B cell (primary cell): Measurements from ENCODE around the gene IRF8. TPM values are rescaled to one million over a fixed set of nuclear protein-coding genes. Genes with fewer than 3 reads are reported as not detected.

ENCODE experiments used
- ATAC-seq: fragments of 200-7000 bp; cut with Tn5 transposase; one replicate; pipeline ENCODE4 v1.10.0; 2021; ENCODE audit warnings: low read depth, mild to moderate bottlenecking, moderate number of reproducible peaks, moderate library complexity
- CTCF ChIA-PET: fragments of 350-600 bp; sonication (Branson Sonifier 250); formaldehyde crosslinking; loops from one replicate; lab custom pipeline; 2021; ENCODE audit warnings: antibody characterized with exemption, inconsistent platforms; lab: Charles Lee
- POLR2A ChIA-PET: fragments of 350-600 bp; sonication (Branson Sonifier 250); formaldehyde crosslinking; loops from one replicate; lab custom pipeline; 2021; ENCODE audit warnings: antibody characterized with exemption; lab: Charles Lee
- DNase-seq: peaks from one replicate; pipeline ENCODE4 v3.0.0; 2013
- H2AFZ ChIP-seq: 2 replicates; pipeline ENCODE4 v1.6.1; 2012; ENCODE audit warnings: mild to moderate bottlenecking, low read depth, low read length; ENCODE audit not compliant: insufficient read depth, poor library complexity, severe bottlenecking
- H3K27ac ChIP-seq, 2 donors: 1 replicate in 1 of 2; 2 replicates in 1 of 2; pipeline ENCODE4 v1.5.1; 2012 to 2013; ENCODE audit warnings: low read length in 2 of 2, mild to moderate bottlenecking in 2 of 2, moderate library complexity in 1 of 2
- H3K27me3 ChIP-seq, 4 experiments: fragments of 200-600 bp in 1 of 4; sonication (generic) in 1 of 4; replicated peaks in 1 of 4; 1 replicate in 2 of 4; 2 replicates in 2 of 4; pipeline versions ENCODE4 v1.6.1 to v1.7.0; 2013 to 2016; ENCODE audit warnings: low read length in 3 of 4, mild to moderate bottlenecking in 2 of 4, mixed read lengths in 1 of 4, moderate library complexity in 1 of 4; ENCODE audit not compliant: insufficient read depth in 4 of 4, control insufficient read depth in 3 of 4; ENCODE audit errors: control extremely low read depth in 1 of 4
- H3K36me3 ChIP-seq, 2 experiments: replicated peaks in 1 of 2; 1 replicate in 1 of 2; 2 replicates in 1 of 2; pipeline versions ENCODE4 v1.6.1 to v1.7.1; 2013; ENCODE audit warnings: low read length in 1 of 2; ENCODE audit not compliant: insufficient read depth in 2 of 2, control insufficient read depth in 1 of 2; ENCODE audit errors: control extremely low read depth in 1 of 2, extremely low read depth in 1 of 2
- H3K4me1 ChIP-seq, 2 donors: fragments of 200-600 bp in 1 of 2; sonication (generic) in 1 of 2; 1 replicate in 1 of 2; 2 replicates in 1 of 2; pipeline versions ENCODE4 v1.5.1 to v1.6.1; 2013 to 2017; ENCODE audit warnings: low read length in 2 of 2; ENCODE audit not compliant: control insufficient read depth in 2 of 2, insufficient read depth in 2 of 2
- H3K4me2 ChIP-seq: replicated peaks from 2 replicates; pipeline ENCODE3; 2012; ENCODE audit warnings: mild to moderate bottlenecking, low read depth, low read length; ENCODE audit not compliant: poor library complexity, severe bottlenecking
- H3K4me3 ChIP-seq, 5 experiments: fragments of 200-600 bp in 1 of 5; sonication (generic) in 1 of 5; 1 replicate in 3 of 5; 2 replicates in 2 of 5; pipeline versions ENCODE4 v1.5.1 to v1.7.0; 2011 to 2016; ENCODE audit warnings: low read length in 4 of 5, mild to moderate bottlenecking in 4 of 5, low read depth in 2 of 5, control low read depth in 1 of 5, moderate library complexity in 1 of 5; ENCODE audit not compliant: insufficient read depth in 1 of 5; ENCODE audit errors: control extremely low read depth in 1 of 5, extremely low read depth in 1 of 5
- H3K79me2 ChIP-seq: fragments of 200-600 bp; sonication (generic); one replicate; pipeline ENCODE4 v1.6.0; 2016; ENCODE audit warnings: low read length; ENCODE audit not compliant: control insufficient read depth, insufficient read depth
- H3K9ac ChIP-seq: fragments of 200-600 bp; sonication (generic); 2 replicates; pipeline ENCODE4 v1.6.1; 2017; ENCODE audit warnings: mild to moderate bottlenecking, low read length, moderate library complexity
- H3K9me3 ChIP-seq, 3 donors: one replicate each; pipeline versions ENCODE4 v1.6.1 to v1.7.1; 2013; ENCODE audit warnings: low read length in 2 of 3; ENCODE audit not compliant: control insufficient read depth in 2 of 3, insufficient read depth in 1 of 3; ENCODE audit errors: control extremely low read depth in 1 of 3
- H4K20me1 ChIP-seq: 2 replicates; pipeline ENCODE4 v1.6.0; 2012; ENCODE audit warnings: mild to moderate bottlenecking, low read length; ENCODE audit not compliant: insufficient read depth, control insufficient read depth, poor library complexity, severe bottlenecking
- H3K27ac Mint-ChIP-seq: one replicate; pipeline ENCODE4 v1.8.0; 2021; ENCODE audit warnings: mixed read lengths
- H3K27me3 Mint-ChIP-seq: one replicate; pipeline ENCODE4 v1.8.0; 2021; ENCODE audit warnings: mixed read lengths
- H3K4me1 Mint-ChIP-seq: one replicate; pipeline ENCODE4 v1.8.0; 2021; ENCODE audit warnings: mixed read lengths
- H3K4me3 Mint-ChIP-seq: one replicate; pipeline ENCODE4 v1.8.0; 2021; ENCODE audit warnings: mixed read lengths
- H3K9me3 Mint-ChIP-seq: one replicate; pipeline ENCODE4 v1.8.0; 2022; ENCODE audit warnings: mixed read lengths; ENCODE audit not compliant: insufficient read depth
- CTCF ChIP-seq: fragments of 200-600 bp; IDR thresholded peaks from one replicate; pipeline ENCODE4 v1.8.0; 2022; ENCODE audit warnings: antibody characterized with exemption, mild to moderate bottlenecking
- EZH2 ChIP-seq: IDR thresholded peaks from 2 replicates; pipeline ENCODE4 v1.6.1; 2012; ENCODE audit warnings: borderline replicate concordance, low read depth, mild to moderate bottlenecking, moderate library complexity, low read length; ENCODE audit not compliant: insufficient read depth, poor library complexity, severe bottlenecking
- WGBS: methylation state at CpG from one replicate; pipeline ENCODE4 v1.1.5; 2013; ENCODE audit warnings: missing lambda C conversion rate; ENCODE audit not compliant: insufficient coverage; 5-methylcytosine and 5-hydroxymethylcytosine counted together
- intact Hi-C: fragments of 100-400 bp; cut with micrococcal nuclease; formaldehyde crosslinking; loops from one replicate; pipeline ENCODE4 v1.10.0; 2022
- polyA plus RNA-seq: library from polyadenylated mRNA; depleted of rRNA; stranded (reverse); fragments of >200 nt; gene quantifications from 2 replicates; pipeline ENCODE4 v1.2.3, GENCODE V29; 2012
- total RNA-seq, 2 donors: library from RNA; stranded (reverse); fragments of 120-200 nt in 1 of 2; gene quantifications; 1 replicate in 1 of 2; 2 replicates in 1 of 2; pipeline versions ENCODE4 v1.2.3 to v1.2.4, GENCODE V29; 2013 to 2022

Gene IRF8
- total and polyA plus RNA-seq, 2 donors (not counting 1 experiment from before 2014, with no cell fraction given) = 309 to 332 TPM

GRCh38 chr16:85919271-85920267 lies 20.6 kb downstream of the IRF8 start:
- H3K4me3 Mint-ChIP-seq = no peak overlapping the region
- H3K4me3 ChIP-seq = no peak overlapping the region
- peaks cover 47 to 55% of the 10 kb centered on the region in 2 donors for H3K4me1 ChIP-seq
- no peaks in the 10 kb centered on the region for H3K9me3 Mint-ChIP-seq
- peaks cover 51% of the 10 kb centered on the region for H3K4me1 Mint-ChIP-seq
- peaks cover 4 to 85% of the 10 kb centered on the region in 2 experiments for H3K36me3 ChIP-seq
- H4K20me1 ChIP-seq = peaks cover 73% of the 10 kb centered on the region
- H3K27ac ChIP-seq = peak overlapping the region in 1 of 2 donors; percentile 59
- POLR2A ChIA-PET = interaction anchor here (1.3 to 1.8 kb wide), 2 partner anchors 9 to 46 kb away, joined by 3 to 8 read pairs; no protein-coding TSS in a partner anchor
- no peaks in the 10 kb centered on the region for H3K27me3 ChIP-seq
- H3K9ac ChIP-seq = no peak overlapping the region
- intact Hi-C loops = loop anchor here (5.0 kb wide), 1 partner anchor 578 kb away; no protein-coding TSS in a partner anchor
- H3K9me3 ChIP-seq = no peaks in the 10 kb centered on the region
- H3K27me3 Mint-ChIP-seq = no peaks in the 10 kb centered on the region
- no peak overlapping the region for H3K4me2 ChIP-seq
- DNase-seq (no peak), ATAC-seq (no peak)
- TF ChIP-seq CTCF (no peak), EZH2 (no peak)
- peaks cover 30% of the 10 kb centered on the region for H3K79me2 ChIP-seq
- peak overlapping the region; percentile 56 for H3K27ac Mint-ChIP-seq
- WGBS = 92% methylated on average over 24 of the region's 29 CpGs
- CTCF ChIA-PET = interaction anchor here (0.8 to 2.3 kb wide), 3 partner anchors 9 to 28 kb away, joined by 3 to 5 read pairs (median 3); no protein-coding TSS in a partner anchor
- no peak overlapping the region for H2AFZ ChIP-seq
